WERI-Rb-1 (cell line): Measurements from ENCODE around the gene OGG1.
A peak's percentile ranks its signal among the peaks of the same experiment; 100 is the strongest.

ENCODE experiments used
- DNase-seq: peaks from one replicate; pipeline ENCODE4 v3.0.0-alpha.2; 2020
- H3K27ac ChIP-seq: fragments of 250-450 bp; sonication (Bioruptor Pico); 2 replicates; pipeline ENCODE4 v1.5.1; 2020; ENCODE audit warnings: mild to moderate bottlenecking, moderate library complexity
- H3K27me3 ChIP-seq: fragments of 250-450 bp; sonication (Bioruptor Pico); 2 replicates; pipeline ENCODE4 v1.5.1; 2021; ENCODE audit warnings: mild to moderate bottlenecking, low read depth, moderate library complexity; ENCODE audit not compliant: insufficient read depth, severe bottlenecking
- H3K36me3 ChIP-seq: fragments of 250-450 bp; sonication (Bioruptor Pico); 2 replicates; pipeline ENCODE4 v1.5.1; 2020; ENCODE audit warnings: mild to moderate bottlenecking, moderate library complexity
- H3K4me3 ChIP-seq: 2 replicates; pipeline ENCODE4 v1.5.1; 2011; ENCODE audit warnings: low read depth, mild to moderate bottlenecking, control low read depth, low read length
- H3K9me3 ChIP-seq: fragments of 250-450 bp; sonication (Bioruptor Pico); 2 replicates; pipeline ENCODE4 v1.5.1; 2021; ENCODE audit warnings: mild to moderate bottlenecking, moderate library complexity; ENCODE audit not compliant: severe bottlenecking
- TF ChIP-seq, protein P1 (sequence below): IDR thresholded peaks from 2 replicates; pipeline ENCODE4 v1.5.1; 2011; ENCODE audit warnings: low read depth, mild to moderate bottlenecking, control low read depth, inconsistent platforms, low read length

The OGG1 gene

GRCh38 chr3:9746330-9746729, 3.4 kb upstream of the OGG1 start:
- H3K27me3 ChIP-seq, result no peaks in the 10 kb centered on the region
- H3K9me3 ChIP-seq, result no peaks in the 10 kb centered on the region
- no peak overlapping the region for H3K4me3 ChIP-seq
- no peak overlapping the region for H3K27ac ChIP-seq
- DNase-seq, result no peak
- H3K36me3 ChIP-seq, result peaks cover 79% of the 10 kb centered on the region
- TF ChIP-seq, protein P1, sequence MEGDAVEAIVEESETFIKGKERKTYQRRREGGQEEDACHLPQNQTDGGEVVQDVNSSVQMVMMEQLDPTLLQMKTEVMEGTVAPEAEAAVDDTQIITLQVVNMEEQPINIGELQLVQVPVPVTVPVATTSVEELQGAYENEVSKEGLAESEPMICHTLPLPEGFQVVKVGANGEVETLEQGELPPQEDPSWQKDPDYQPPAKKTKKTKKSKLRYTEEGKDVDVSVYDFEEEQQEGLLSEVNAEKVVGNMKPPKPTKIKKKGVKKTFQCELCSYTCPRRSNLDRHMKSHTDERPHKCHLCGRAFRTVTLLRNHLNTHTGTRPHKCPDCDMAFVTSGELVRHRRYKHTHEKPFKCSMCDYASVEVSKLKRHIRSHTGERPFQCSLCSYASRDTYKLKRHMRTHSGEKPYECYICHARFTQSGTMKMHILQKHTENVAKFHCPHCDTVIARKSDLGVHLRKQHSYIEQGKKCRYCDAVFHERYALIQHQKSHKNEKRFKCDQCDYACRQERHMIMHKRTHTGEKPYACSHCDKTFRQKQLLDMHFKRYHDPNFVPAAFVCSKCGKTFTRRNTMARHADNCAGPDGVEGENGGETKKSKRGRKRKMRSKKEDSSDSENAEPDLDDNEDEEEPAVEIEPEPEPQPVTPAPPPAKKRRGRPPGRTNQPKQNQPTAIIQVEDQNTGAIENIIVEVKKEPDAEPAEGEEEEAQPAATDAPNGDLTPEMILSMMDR, result no peak

- H3K36me3 ChIP-seq, result peaks cover 80% of the 10 kb centered on the region
Observed at GRCh38 chr3:9747267-9747666, 2.5 kb upstream of the OGG1 start.

GRCh38 chr3:9748031-9748430, 1.7 kb upstream of the OGG1 start:
- Histone ChIP-seq H3K4me3 (no peak overlapping the region), H3K36me3 (peaks cover 79% of the 10 kb centered on the region), H3K27ac (no peak overlapping the region), H3K27me3 (no peaks in the 10 kb centered on the region), H3K9me3 (no peaks in the 10 kb centered on the region)
- DNase-seq, result no peak
- TF ChIP-seq, protein P1, result no peak

More at GRCh38 chr3:9747267-9747666, 2.5 kb upstream of the OGG1 start:
- H3K27me3 ChIP-seq, result no peaks in the 10 kb centered on the region
- no peak overlapping the region for H3K4me3 ChIP-seq
- DNase-seq, result no peak
- TF ChIP-seq, protein P1, result no peak
- H3K27ac ChIP-seq, result no peak overlapping the region
- H3K9me3 ChIP-seq, result no peaks in the 10 kb centered on the region

DNA sequence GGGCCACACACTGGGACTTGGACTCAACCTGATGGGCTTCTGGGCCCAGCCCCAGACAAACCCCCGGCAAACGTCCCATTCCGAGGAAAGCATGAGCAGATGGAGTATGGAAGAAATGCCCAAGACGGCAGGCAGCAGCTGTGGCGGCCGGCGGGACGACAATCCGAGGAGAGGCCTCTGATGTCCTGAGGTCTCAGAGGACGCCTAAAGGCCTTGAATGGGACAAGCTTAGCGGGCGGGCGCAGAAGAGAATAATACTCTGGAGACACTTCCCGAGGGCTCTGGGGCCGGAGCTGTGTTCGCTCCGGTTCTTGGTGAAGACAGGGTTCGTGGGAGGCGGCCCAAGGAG, 482 bp upstream of the OGG1 start:
- Histone ChIP-seq H3K27ac (peak overlapping the region; percentile 83), H3K9me3 (no peaks in the 10 kb centered on the region), H3K4me3 (peak overlapping the region; percentile 90), H3K36me3 (peaks cover 67% of the 10 kb centered on the region), H3K27me3 (no peaks in the 10 kb centered on the region)
- TF ChIP-seq, protein P1, result no peak
- DNase-seq, result peak; percentile 70

DNA sequence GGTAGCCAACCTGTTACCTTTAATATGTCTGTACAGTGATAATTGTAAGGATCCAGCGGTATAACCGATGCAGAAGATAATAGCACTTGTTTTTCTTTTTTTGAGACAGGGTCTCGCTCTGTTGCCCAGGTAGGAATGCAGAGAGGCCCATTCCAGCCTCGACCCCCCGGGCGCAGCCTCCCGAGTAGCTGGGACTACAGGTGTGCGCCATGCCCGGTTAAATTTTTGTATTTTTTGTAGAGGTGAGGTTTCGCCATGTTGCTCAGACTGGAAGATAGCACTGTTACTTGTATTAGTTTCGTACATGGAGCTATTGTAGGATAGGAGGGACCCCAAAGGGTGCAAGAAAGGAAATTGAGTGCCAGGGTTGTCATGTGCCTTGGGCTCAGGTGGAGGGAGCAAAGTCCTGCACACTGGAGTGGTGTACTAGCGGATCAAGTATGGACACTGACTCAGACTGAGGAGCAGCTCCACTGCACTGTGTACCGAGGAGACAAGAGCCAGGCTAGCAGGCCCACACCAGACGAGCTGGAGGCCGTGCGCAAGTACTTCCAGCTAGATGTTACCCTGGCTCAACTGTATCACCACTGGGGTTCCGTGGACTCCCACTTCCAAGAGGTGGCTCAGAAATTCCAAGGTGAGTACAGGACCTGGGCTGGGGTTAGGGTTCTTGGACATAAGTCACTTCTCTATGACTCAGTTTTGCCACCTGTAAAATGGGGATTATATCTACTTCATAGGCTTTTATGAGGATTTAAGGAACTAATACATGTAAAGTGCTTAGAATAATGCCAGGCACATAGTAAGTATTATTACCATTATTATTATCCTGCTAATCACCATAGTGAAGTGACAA, 1.0 kb downstream of the OGG1 start:
- TF ChIP-seq, protein P1, result no peak
- Histone ChIP-seq H3K9me3 (no peaks in the 10 kb centered on the region), H3K36me3 (peaks cover 64% of the 10 kb centered on the region), H3K27me3 (no peaks in the 10 kb centered on the region), H3K4me3 (peak overlapping the region; percentile 90), H3K27ac (peak overlapping the region; percentile 83)
- no peak for DNase-seq
